Measurements from ENCODE around the gene NSMCE4A.
"Not testable (repeated sequence)": the region's sequence is repeated elsewhere in the genome, so short reads cannot be mapped to it uniquely, and the experiment has no call there.

NSMCE4A gene

GRCh38 chr10:121927318-121927840 is 47.6 kb downstream of the NSMCE4A start:
- TF ChIP-seq CTCF (IDR thresholded peaks at IDR 0.05; ENCODE audit: extremely low read depth, insufficient read depth, missing control alignments): no peak
- peak; percentile 63 for DNase-seq (ENCODE audit: low spot score)
- in situ Hi-C loops (cut with MboI; ENCODE audit: low pct_unique_long_range_greater_than_20kb, low sequenced_read_pairs, unreplicated experiment): no loop called here

- in situ Hi-C loops (cut with MboI; ENCODE audit: low pct_unique_long_range_greater_than_20kb, low sequenced_read_pairs, unreplicated experiment): no loop called here
- peak; percentile 27 for DNase-seq (ENCODE audit: low spot score)
- TF ChIP-seq CTCF (IDR thresholded peaks at IDR 0.05; ENCODE audit: extremely low read depth, insufficient read depth, missing control alignments): no peak
These were observed 48.2 kb downstream of the NSMCE4A start for GRCh38 chr10:121926671-121927317.

GRCh38 chr10:121926157-121926556 is 48.9 kb downstream of the NSMCE4A start:
- DNase-seq (ENCODE audit: low spot score): no peak
- no peak for TF ChIP-seq CTCF (IDR thresholded peaks at IDR 0.05; ENCODE audit: extremely low read depth, insufficient read depth, missing control alignments)
- in situ Hi-C loops (cut with MboI; ENCODE audit: low pct_unique_long_range_greater_than_20kb, low sequenced_read_pairs, unreplicated experiment): no loop called here

DNA sequence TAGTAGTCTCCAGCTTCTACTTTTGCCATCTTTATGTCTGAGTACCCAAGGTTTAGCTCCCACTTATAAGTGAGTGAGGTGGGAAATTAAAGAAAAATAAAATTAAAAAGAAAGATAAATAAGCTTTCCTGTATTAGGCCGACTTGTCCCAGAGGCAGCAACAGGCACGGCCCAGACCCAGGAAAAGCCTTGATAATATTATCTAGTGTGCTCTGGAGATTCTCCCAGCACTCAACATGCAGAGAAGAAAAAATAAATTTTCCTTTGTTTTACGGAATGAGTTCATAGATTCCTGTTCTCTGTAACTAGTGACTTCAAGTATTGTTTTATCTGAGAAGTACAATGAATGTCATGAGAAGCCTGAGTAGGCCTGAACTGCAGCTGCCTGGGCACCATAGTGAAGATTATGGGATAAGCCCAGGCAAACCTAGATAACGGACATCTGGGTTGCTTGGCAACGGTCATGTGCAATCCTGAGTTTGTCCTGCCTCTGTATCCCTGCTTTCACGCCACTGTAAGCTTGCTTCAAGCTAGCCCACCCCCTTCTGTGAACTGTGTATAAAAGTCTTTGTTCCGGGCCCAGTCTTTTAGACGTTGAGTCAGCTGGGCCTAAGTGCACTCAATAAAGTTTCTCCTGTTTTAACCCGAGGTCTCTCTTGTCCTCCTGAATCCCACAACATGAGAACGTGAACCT is 53.6 kb downstream of the NSMCE4A start:
- no peak for DNase-seq (ENCODE audit: low spot score)
- TF ChIP-seq CTCF (IDR thresholded peaks at IDR 0.05; ENCODE audit: extremely low read depth, insufficient read depth, missing control alignments): no peak
- in situ Hi-C loops (cut with MboI; ENCODE audit: low pct_unique_long_range_greater_than_20kb, low sequenced_read_pairs, unreplicated experiment): loop anchor here (25.0 kb wide), 1 partner anchor 984 kb away; no protein-coding TSS in a partner anchor

DNA sequence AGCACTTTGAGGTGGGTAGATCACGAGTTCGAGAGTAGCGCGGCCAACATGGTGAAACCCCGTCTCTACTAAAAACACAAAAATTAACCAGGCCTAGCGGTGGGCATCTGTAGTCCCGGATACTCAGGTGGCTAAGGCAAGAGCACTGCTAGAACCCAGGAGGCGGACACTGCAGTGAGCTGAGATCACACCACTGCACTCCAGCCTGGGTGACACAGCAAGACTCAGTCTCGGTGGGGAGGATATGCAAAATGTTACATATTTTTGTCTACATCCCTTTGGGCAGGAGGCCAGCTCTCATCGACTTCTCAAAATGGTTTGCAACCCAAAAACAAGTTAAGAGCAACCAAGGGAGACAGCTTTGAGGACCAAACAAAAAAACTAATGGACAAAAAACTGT is 55.4 kb downstream of the NSMCE4A start:
- no peak for DNase-seq (ENCODE audit: low spot score)
- in situ Hi-C loops (cut with MboI; ENCODE audit: low pct_unique_long_range_greater_than_20kb, low sequenced_read_pairs, unreplicated experiment): loop anchor here (25.0 kb wide), 1 partner anchor 982 kb away; no protein-coding TSS in a partner anchor
- no peak for TF ChIP-seq CTCF (IDR thresholded peaks at IDR 0.05; ENCODE audit: extremely low read depth, insufficient read depth, missing control alignments)

GRCh38 chr10:121918800-121919199 is 56.2 kb downstream of the NSMCE4A start:
- not testable (repeated sequence) for DNase-seq (ENCODE audit: low spot score)
- in situ Hi-C loops (cut with MboI; ENCODE audit: low pct_unique_long_range_greater_than_20kb, low sequenced_read_pairs, unreplicated experiment): loop anchor here (25.0 kb wide), 1 partner anchor 981 kb away; no protein-coding TSS in a partner anchor

GRCh38 chr10:121914661-121915060 is 60.4 kb downstream of the NSMCE4A start:
- in situ Hi-C loops (cut with MboI; ENCODE audit: low pct_unique_long_range_greater_than_20kb, low sequenced_read_pairs, unreplicated experiment): loop anchor here (25.0 kb wide), 1 partner anchor 977 kb away; no protein-coding TSS in a partner anchor
- no peak for TF ChIP-seq CTCF (IDR thresholded peaks at IDR 0.05; ENCODE audit: extremely low read depth, insufficient read depth, missing control alignments)
- DNase-seq (ENCODE audit: low spot score): no peak

All from GM13977 (cell line).